Measurements from ENCODE around the gene PRR22. TPM values are rescaled to one million over a fixed set of nuclear protein-coding genes. Genes with fewer than 3 reads are reported as not detected.

The PRR22 gene
- total and polyA plus RNA-seq, 2 donors (not counting 3 experiments of a cell fraction or from before 2014, with no cell fraction given) = 1.4 to 3.4 TPM

GRCh38 chr19:5778402-5778801, 6.1 kb downstream of the PRR22 start:
- H3K4me2 ChIP-seq (ENCODE audit: insufficient read depth, low read length) = no peak overlapping the region
- H3K9ac ChIP-seq (replicated peaks; ENCODE audit: extremely low read depth, insufficient read depth, low read length) = no peak overlapping the region
- no peaks in the 10 kb centered on the region for H3K9me1 ChIP-seq (replicated peaks; ENCODE audit: control insufficient read depth, extremely low read depth, insufficient read depth, low read length)
- no peak for FAIRE-seq
- H3K27me3 ChIP-seq (ENCODE audit: control insufficient read depth in 2 of 2, insufficient read depth in 2 of 2, low read length in 2 of 2) = no peaks in the 10 kb centered on the region
- no peaks in the 10 kb centered on the region for H3K4me1 ChIP-seq (ENCODE audit: control insufficient read depth, extremely low read depth, insufficient read depth, low read length)
- TF ChIP-seq JUN (IDR thresholded peaks at IDR 0.05; ENCODE audit: borderline replicate concordance, insufficient read depth, insufficient read length, low read depth) = no peak
- no peak for TF ChIP-seq FOS (IDR thresholded peaks at IDR 0.05; ENCODE audit: borderline replicate concordance, insufficient read depth, low read length)
- no peak for TF ChIP-seq POLR2A (IDR thresholded peaks at IDR 0.05; ENCODE audit: low read depth, low read length)
- no peak for TF ChIP-seq CTCF (IDR thresholded peaks at IDR 0.05; ENCODE audit: extremely low read depth in 1 of 2, insufficient read depth in 1 of 2, low read depth in 1 of 2, low read length in 2 of 2)
- no peak for TF ChIP-seq MYC (IDR thresholded peaks at IDR 0.05; ENCODE audit: low read depth, low read length)
- TF ChIP-seq GATA2 (IDR thresholded peaks at IDR 0.05; ENCODE audit: insufficient read depth, insufficient read length, low read depth, low read length) = no peak
- H3K79me2 ChIP-seq (ENCODE audit: control insufficient read depth, insufficient read depth, low read length) = no peaks in the 10 kb centered on the region
- ChIA-PET POLR2A (no interaction called here), CTCF (interaction anchor here (0.7 to 1.2 kb wide), 2 partner anchors 15 to 26 kb away, joined by 3 read pairs; no protein-coding TSS in a partner anchor)
- DNase-seq (ENCODE audit: low read depth, low spot score) = no peak
- no peaks in the 10 kb centered on the region for H4K20me1 ChIP-seq (replicated peaks; ENCODE audit: control insufficient read depth, extremely low read depth, insufficient read depth, low read length)
- no peak overlapping the region for H2AFZ ChIP-seq (ENCODE audit: low read depth, low read length)
- no peak overlapping the region for H3K4me3 ChIP-seq (replicated peaks in 1 of 3; ENCODE audit: insufficient read depth in 1 of 3, low read depth in 1 of 3, low read length in 3 of 3)
- intact Hi-C loops (cut with micrococcal nuclease) = no loop called here
- dilution Hi-C loops (cut with MboI; ENCODE audit: extremely low pct_ligation_motif_present, low sequenced_read_pairs) = no loop called here
- no peak overlapping the region for H3K27ac ChIP-seq (ENCODE audit: insufficient read depth, low read depth, low read length)
- H3K9me3 ChIP-seq (replicated peaks; ENCODE audit: control insufficient read depth, insufficient read depth, low read length) = no peaks in the 10 kb centered on the region
- no peaks in the 10 kb centered on the region for H3K36me3 ChIP-seq (ENCODE audit: control insufficient read depth in 2 of 2, extremely low read depth in 1 of 2, insufficient read depth in 2 of 2, low read length in 2 of 2)
- BruUV-seq (replicated peaks) = no TSS peak

Data from endothelial cell of umbilical vein (primary cell).